T-helper 1 cell treated with Interleukin-12 subunit alpha and Interleukin-12 subunit beta and Interleukin-4 antibody, amounts not matched to agents 30 ng/mL and 1 ng/mL, for 36 hours (primary cell): ENCODE measurements around the gene TMEM174. TPM values are rescaled to one million over a fixed set of nuclear protein-coding genes. Genes with fewer than 3 reads are reported as not detected.
"Not testable (repeated sequence)": the region's sequence is repeated elsewhere in the genome, so short reads cannot be mapped to it uniquely, and the experiment has no call there.

Experiments
- intact Hi-C: fragments of 100-400 bp; cut with micrococcal nuclease; formaldehyde crosslinking; loops from one replicate; pipeline ENCODE4 v1.15.1; 2024
- total RNA-seq: library from RNA; stranded (reverse); gene quantifications from 2 replicates; pipeline ENCODE4 v1.2.3, GENCODE V29; 2022

Gene TMEM174
- total RNA-seq, 1 donor from 2014 or later: not detected

- intact Hi-C loops: no loop called here
Observed at GRCh38 chr5:73193592-73193991, 20.6 kb downstream of the TMEM174 start.

- intact Hi-C loops: no loop called here
Observed at GRCh38 chr5:73196201-73196600, 23.2 kb downstream of the TMEM174 start.

- intact Hi-C loops: no loop called here
Observed at GRCh38 chr5:73197637-73198257, 24.8 kb downstream of the TMEM174 start.

GRCh38 chr5:73198833-73199592, 26.0 kb downstream of the TMEM174 start:
- intact Hi-C loops: no loop called here

GRCh38 chr5:73199671-73200070, 26.7 kb downstream of the TMEM174 start:
- intact Hi-C loops: no loop called here

- intact Hi-C loops: loop anchor here (1.0 to 2.0 kb wide), 3 partner anchors 119 to 281 kb away; no protein-coding TSS in a partner anchor
Observed at GRCh38 chr5:73201547-73202513, 28.8 kb downstream of the TMEM174 start.

- intact Hi-C loops: no loop called here
Observed at GRCh38 chr5:73204332-73204731, 31.3 kb downstream of the TMEM174 start.

GRCh38 chr5:73204733-73205132, 31.7 kb downstream of the TMEM174 start:
- intact Hi-C loops: no loop called here

- intact Hi-C loops: no loop called here
Observed at GRCh38 chr5:73205305-73205704, 32.3 kb downstream of the TMEM174 start.

GRCh38 chr5:73207239-73207638, 34.2 kb downstream of the TMEM174 start:
- intact Hi-C loops: not testable (repeated sequence)

- intact Hi-C loops: not testable (repeated sequence)
Observed at GRCh38 chr5:73209075-73209474, 36.1 kb downstream of the TMEM174 start.

- intact Hi-C loops: not testable (repeated sequence)
Observed at GRCh38 chr5:73212693-73213092, 39.7 kb downstream of the TMEM174 start.

- intact Hi-C loops: no loop called here
Observed at GRCh38 chr5:73213566-73213998, 40.6 kb downstream of the TMEM174 start.

GRCh38 chr5:73214306-73214705, 41.3 kb downstream of the TMEM174 start:
- intact Hi-C loops: no loop called here

GRCh38 chr5:73214996-73215395, 42.0 kb downstream of the TMEM174 start:
- intact Hi-C loops: loop anchor here (5.0 kb wide), 2 partner anchors 87 to 172 kb away; no protein-coding TSS in a partner anchor

GRCh38 chr5:73215531-73215890, 42.5 kb downstream of the TMEM174 start:
- intact Hi-C loops: loop anchor here (5.0 kb wide), 2 partner anchors 87 to 172 kb away; no protein-coding TSS in a partner anchor

GRCh38 chr5:73215891-73216610, 43.1 kb downstream of the TMEM174 start:
- intact Hi-C loops: loop anchor here (1.0 to 5.0 kb wide), 4 partner anchors 86 to 238 kb away; no protein-coding TSS in a partner anchor

- intact Hi-C loops: loop anchor here (5.0 kb wide), 2 partner anchors 84 to 169 kb away; no protein-coding TSS in a partner anchor
Observed at GRCh38 chr5:73218552-73219171, 45.7 kb downstream of the TMEM174 start.

GRCh38 chr5:73219336-73219735, 46.3 kb downstream of the TMEM174 start:
- intact Hi-C loops: loop anchor here (5.0 kb wide), 2 partner anchors 83 to 168 kb away; no protein-coding TSS in a partner anchor

- intact Hi-C loops: no loop called here
Observed at GRCh38 chr5:73221161-73221560, 48.2 kb downstream of the TMEM174 start.
